SHP77 (cell line): Measurements from ENCODE around the gene CATSPERB.
"Not testable (repeated sequence)": the region's sequence is repeated elsewhere in the genome, so short reads cannot be mapped to it uniquely, and the experiment has no call there.

ENCODE experiments used
- DNase-seq, 2 experiments: peaks; one replicate each; lab custom pipeline; 2025; lab: John Stamatoyannopoulos, UW

CATSPERB gene

DNA sequence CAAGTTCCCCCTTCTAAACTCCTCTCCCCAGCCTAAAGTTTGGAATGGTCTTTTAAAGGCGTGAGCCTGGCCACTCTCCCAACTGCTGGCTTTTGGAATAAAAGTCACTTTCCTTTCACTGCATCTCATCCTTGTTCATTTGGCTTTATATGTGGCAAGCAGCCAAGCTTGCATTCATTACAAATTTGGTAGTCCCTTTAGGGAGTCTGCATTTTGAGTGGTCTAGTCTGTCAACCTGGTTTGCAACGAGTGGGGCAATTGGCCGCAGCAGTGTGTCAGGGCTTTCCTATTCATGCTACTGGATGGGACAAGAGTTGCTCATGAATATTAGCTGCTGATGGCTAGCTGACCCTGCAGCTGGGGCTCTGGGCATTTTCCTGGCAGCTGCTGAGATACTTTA is 57.0 kb downstream of the CATSPERB start:
- no peak for DNase-seq

DNA sequence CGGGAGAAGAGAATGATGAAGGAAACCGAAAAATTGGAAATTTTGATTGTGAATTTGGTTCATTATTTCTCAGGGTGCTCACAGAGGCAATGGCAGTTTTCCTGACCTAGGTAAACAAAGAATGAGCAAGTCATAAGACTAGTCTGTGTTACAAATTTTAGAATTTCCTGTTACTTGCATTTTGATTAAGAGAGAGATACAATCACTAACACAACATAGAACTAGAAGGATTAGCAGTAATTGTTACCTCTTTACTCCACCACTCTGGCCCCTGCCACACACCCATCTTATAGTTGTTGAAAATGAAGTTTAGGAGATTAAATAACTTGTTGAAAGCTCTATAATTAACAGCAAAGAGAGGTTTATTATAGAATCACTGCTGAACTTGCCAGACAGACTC is 62.0 kb downstream of the CATSPERB start:
- DNase-seq = no peak

DNA sequence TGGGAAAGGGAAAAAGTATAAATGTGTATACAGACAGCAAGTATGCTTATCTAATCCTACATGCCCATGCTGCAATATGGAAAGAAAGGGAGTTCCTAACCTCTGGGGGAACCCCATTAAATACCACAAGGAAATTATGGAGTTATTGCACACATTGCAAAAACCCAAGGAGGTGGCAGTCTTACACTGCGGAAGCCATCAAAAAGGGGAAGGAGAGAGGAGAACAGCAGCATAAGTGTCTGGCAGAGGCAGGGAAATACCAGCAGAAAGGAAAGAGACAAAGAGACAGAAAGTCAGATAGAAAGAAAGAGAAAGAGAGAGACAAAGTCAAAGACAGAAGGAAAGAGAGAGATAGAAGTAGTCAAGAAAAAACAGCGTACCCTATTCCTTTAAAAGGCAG is 64.8 kb downstream of the CATSPERB start:
- not testable (repeated sequence) for DNase-seq

DNA sequence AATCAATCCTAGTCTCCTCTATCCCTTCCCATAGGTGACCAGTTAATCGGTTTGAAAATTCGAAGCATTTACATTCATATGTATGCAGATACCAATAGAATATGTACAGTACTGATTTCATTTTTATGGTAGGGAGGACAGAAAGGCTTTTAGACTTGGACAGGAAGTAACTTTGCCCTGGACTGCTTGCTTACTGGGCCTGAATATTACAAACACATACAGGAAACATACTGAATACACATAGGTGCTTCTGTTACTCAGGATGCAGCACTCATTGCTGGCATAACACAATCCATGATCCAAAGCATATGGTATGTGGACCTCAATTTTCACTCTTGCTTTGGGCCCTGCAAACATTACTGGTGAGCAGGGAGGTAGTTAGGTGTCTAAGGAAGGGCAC is 71.1 kb downstream of the CATSPERB start:
- DNase-seq = no peak

DNA sequence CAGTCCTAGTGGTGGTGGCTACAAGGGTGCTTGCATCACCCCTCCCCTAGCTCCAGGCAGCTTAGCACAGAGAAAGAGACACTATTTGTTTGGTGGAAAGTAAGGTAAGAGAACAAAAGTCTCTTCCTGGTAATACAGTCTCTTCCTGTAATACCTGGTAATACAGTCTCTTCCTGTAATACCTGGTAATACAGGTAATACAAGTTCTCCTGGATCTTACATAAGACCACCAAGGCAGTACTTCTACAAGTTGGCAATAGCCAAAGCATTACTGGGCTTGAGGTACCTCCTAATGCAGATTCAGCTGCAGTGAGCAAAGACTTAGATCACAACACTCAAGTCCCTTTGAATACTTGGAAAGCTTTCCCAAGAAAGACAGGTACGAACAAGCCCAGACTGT is 77.0 kb downstream of the CATSPERB start:
- DNase-seq = no peak

DNA sequence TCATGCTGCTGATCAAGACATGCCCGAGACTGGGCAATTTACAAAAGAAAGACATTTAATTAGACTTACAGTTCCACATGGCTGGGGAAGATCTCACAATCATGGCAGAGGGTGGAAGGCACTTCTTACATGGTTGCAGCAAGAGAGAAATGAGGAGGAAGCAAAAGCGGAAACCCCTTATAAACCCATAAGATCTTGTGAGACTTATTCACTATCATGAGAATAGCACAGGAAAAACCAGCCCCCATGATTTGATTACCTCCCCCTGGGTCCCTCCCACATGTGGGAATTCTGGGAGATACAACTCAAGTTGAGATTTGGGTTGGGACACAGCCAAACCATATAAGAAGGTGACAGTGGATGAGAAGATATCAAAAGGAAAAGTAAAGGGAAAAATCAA is 78.4 kb downstream of the CATSPERB start:
- DNase-seq = no peak

DNA sequence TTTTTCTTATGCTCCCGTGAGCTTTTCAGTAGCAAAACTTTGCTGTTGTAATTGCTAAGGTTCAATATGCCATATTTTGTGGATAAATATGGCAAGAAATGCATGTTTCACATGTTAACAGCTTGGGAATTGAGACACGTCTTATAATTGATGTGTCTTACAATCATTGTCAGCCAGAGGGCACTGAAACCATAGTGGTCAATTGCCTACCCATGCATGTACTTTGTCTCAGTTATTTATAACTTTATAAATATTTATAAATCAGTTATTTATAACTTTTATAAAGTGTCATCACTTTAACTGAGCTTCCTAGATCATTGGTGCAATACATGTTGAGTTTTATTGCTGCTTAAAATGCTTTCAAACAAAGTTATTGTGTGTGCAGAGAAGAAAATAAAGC is 82.0 kb downstream of the CATSPERB start:
- DNase-seq = peak; percentile 3 to 19

DNA sequence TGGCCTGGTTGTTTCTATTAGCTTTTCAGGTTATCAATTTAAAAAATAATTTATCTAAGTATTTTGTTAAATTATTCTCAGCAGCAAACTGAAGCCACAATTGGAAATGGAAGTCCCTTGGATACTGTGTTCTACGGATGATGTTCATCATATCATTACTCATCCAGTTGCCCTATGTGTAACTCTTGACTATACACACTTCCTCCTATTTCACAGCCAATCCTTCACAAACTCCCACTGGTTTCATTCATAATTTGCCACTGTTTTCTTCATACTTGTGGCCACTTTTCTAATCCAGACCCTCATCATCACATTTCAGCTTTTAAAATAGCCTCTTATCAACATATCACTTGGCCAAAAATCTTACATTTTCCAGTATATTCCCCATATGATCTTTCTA is 84.0 kb downstream of the CATSPERB start:
- DNase-seq = no peak

DNA sequence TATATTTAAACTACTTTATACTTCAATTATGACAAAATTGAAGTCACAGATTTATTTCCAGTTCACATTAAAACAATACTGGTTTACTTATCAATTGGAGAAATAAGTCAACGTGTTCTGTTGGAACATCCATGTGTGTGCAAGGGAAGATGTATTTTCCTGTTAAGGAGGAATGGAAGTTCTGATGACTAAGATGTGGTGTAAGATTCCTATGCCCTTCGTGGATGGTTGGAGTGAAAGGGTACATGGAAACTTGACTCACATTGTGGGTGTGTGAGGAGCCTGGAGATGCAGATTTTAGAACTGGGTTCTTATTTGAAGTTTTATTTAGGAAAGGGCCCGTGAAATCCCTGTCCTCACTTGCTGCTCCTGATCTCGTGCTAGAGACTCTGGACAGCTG is 95.3 kb downstream of the CATSPERB start:
- DNase-seq = no peak

DNA sequence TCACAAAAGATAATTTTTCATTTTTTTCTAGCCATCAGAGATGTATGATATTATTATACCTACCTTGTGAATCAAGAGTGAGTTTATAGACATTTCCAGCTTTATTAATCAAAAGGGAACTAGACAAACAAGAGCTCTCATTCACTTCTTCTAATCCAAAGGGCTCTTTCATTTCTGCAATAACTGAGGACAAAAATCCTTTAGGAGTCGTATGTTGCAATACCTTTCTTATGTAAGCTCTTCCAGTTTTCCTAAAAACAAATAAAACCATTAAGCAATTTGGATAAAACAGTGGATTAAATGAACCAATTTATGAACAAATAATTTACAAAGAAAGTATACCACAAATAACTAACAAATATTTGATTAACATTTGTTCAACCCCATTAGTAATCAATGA is 107.1 kb downstream of the CATSPERB start:
- DNase-seq = no peak

DNA sequence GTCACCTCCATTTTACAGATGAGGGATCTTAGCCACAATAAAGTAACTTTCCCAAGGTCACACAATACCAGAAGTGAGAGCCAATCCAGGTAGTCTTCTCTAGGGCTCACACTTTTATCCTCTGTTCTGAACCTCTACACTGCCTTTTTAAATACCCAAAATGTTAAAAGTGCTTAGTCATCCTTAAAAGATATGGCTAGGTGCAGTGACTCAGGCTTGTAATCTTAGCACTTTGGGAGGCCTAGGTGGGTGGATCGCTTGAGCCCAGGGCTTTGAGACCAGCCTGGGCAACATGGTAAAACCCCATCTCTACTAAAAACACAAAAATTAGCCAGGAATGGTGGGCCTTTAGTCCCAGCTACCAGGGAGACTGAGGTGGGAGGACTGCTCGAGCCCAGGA is 117.7 kb downstream of the CATSPERB start:
- DNase-seq = no peak

DNA sequence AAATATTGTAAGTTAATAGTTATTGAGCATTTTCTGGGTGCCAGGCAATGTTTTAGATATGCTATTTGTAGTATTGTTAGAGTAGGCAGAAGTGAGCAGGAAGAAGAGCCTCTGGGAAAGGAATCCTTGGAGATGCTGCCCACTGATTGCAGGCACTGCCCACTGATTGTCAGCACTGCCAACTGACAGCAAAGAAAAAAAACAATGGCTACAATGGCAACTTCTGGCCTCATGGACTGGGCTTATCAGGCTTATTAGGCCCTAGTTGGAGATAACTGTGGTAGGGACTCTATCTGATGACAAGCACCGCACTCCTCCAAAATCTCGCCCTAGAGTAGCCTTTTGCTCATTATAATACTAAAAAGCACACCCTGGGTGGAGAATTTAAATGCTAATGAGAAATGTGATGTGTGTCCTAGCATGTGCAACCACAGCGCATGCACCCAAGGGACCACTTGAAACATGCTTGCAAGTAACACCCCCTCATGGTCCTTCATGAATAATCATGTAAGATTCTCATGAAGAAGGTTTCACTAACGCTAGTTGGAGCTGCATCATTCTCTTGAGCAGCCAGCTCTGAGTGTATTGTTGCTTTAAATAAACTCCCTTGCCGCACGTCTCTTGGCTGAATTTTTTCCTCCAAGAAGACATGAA is 118.3 kb downstream of the CATSPERB start:
- DNase-seq = no peak

DNA sequence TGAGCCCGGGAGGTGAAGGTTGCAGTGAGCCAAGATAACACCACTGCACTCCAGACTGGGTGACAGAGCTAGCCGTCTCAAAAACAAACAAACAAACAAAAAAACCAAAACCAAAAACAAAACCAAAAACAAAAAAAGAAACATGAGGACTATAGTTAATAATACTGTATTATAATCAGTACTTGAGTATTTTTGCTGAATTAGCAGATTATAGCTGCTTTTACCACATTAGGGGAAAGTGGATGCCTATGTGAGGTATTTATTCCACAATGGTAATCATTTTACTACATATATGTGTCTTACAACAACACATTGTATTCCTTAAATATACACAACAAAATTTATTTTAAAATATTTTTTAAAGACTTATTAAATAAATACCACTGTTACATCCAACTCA is 120.4 kb downstream of the CATSPERB start:
- no peak for DNase-seq

DNA sequence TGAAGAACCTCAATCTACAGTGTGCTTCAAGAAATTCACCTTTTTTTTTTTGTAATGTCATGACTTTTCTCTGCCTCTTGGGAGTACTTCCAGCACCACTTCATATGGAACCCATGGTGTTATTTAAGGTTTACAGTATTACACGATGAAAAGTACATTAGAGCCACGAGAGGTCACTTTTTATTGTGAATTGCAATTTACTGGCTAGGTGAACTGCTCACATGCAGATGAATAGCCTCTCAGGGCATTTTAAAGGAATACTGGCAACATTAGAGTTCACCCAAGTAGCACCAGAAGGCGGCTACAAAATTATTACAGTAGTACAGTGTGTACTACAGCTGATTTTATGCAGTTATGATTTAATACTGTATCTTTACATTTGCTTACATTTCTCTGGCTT is 122.7 kb downstream of the CATSPERB start:
- no peak for DNase-seq

DNA sequence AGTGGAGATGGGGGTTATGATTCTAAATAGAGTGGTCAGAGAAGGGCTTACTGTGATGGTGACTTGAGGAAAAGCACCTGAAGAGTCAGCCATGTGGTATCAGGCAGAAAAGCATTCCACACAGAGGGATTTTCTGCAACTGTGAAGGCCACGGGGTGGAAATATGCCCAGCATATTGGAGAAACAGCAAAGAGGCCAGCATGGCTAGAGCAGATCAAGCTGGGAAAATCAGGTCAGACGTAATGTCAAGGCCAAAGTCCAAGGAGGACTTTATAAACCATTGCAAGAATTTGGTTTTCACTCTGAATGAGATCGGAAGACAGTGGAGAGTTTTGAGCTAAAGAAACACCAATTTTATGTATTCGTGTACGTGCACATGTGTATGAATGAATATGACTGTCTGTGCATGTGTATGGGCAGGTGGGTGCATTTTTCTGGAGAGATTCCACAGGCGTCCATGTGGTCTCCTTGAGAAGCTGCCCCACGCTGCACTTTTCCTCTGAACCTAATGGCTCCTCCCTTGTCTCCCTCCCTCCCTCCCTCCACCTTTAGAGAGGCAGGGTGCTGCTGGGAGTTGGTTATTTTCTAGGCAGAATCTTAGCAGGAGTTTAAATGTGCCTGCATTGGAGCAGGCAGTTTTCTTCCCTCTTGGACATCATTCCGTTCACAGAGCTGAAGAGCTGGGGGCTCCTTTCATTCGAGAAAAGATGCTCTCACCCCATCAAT is 124.4 kb downstream of the CATSPERB start:
- no peak for DNase-seq

DNA sequence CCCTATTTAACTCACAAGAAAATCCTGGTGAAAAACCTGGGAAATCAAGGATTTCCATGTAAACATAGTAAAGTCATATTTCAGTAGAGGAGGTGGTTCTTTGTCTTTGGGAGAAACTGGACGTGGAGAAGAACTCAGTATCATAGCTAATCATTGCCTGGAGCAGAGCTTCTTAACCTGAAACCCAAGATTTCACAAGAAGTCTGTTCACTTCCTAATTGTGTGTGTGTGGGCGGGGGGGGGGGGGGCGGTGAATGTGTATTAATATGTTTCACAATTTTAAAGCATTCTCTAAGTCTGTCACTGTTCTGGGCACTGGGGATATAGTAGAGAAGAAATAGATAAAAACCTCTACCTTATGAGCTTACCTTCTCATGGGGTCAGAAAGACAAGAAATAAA is 125.0 kb downstream of the CATSPERB start:
- DNase-seq = no peak

DNA sequence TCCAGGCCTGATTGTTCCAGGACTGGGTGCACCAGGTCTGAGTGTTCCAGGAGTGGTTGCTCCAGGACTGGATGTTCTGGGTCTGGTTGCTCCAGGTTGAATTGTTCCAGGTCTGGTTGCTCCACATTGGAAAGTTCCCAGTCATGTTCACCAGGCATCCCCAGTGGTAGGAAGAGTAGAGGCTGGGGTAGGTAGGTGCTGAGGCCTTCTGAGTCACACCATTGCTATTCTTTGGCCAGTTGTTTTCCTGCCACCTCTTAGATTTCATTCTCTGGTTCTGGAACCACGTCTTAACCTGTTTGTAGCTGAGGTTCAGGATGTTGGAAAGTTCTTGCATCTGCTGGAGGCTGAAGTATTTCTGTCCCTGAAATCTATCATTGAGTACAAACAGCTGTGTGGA is 127.3 kb downstream of the CATSPERB start:
- not testable (repeated sequence) for DNase-seq

DNA sequence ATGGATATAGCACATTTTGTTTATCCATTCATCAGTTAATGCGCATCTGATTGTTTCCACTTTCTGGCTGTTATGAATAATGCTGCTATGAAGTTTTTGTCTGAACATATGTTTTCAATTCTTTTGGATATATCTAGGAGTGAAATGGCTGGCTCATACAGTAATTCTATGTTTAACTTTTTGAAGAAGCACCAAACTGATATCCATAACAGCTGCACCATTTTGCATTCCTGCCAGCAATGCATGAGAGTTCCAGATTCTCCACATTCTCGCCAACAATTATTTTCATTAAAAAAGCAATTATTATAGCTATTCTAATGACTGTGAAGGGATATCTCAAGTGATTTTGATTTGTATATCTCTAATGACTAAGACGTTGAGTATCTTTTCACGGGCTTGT is 131.9 kb downstream of the CATSPERB start:
- DNase-seq = no peak

DNA sequence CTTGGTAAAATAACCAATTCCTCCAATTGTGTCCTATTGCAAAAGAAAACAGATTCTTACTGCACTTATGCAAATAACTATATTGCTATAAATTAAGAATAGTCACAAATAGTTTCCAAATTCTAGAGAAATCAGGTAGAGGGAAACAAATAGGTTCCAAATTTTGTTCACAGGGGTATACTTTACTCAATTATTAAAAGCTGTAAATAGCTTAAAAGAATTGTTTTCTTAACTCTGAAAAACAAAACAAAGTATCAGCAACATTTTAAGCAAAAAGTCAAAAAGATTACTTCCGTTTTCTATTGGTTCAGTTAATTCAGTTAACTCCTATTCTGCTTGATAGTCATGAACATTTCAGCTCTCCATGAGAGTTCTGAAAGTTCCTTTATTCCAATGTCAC is 136.2 kb downstream of the CATSPERB start:
- no peak for DNase-seq

DNA sequence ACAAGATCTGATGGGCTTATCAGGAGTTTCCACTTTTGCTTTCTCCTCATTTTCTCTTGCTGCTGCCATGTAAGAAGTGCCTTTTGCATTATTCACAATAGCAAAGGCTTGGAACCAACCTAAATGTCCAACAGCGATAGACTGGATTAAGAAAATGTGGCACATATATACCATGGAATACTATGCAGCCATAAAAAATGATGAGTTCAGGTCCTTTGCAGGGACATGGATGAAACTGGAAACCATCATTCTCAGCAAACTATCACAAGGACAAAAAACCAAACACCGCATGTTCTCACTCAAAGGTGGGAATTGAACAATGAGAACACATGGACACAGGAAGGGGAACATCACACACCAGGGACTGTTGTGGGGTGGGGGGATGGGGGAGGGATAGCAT is 137.9 kb downstream of the CATSPERB start:
- not testable (repeated sequence) for DNase-seq

DNA sequence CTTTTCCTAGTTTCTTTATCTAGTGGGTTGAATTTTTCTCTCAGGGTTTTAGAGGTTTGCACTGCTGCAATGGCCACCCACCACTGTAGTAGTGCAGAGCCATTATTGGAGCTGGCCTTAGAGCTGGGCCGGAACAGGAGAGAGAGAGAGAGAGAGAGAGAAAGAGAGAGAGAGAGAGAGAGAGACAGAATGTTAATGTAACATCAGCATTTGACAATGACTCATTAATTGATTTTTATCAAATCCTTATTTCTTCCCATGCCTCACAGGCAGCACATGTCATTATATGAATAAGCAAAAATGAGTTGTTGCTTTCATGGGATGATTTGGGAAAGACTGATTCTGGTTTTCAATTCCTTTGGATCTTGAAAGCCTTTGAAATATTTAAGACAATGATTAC is 145.5 kb downstream of the CATSPERB start:
- DNase-seq = no peak

DNA sequence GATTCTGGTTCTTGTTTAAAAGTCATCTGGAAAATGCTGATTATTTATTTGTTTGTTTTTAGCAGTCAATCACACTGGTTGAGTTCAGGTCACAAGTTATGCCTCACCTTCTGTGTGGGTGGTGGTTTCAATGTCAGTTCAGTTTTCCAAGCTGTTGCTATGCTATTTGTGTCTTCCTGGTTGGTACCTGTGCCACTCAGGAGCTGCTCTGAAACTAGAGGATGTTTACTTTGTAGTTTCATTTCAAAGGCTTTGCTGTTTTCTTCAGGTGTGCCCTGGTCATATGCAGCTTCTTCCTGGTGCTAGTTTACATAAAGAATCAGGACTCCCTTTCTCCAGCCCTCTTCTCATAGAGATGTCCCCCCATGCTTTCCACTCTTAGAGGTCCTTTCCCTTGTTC is 146.0 kb downstream of the CATSPERB start:
- no peak for DNase-seq

DNA sequence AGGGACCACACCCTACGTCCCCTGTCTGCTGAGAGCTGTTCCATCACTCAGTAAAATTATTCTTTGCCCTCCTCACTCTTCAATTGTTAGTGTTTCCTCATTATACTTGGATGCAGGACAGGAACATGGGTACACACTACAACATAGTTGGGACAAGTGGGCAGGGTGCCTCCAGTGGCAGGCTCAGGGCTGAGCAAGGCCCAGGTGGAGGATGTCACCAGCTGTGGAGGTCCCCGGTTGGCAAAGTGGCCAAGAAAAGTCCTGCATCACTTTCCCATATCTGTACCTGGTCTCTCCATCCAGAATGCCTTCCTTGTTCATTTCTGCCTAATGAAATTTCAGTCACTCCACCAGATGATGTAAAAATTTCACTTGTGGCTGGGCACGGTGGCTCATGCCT is 149.1 kb downstream of the CATSPERB start:
- DNase-seq = no peak
